H9 (cell line): ENCODE data around the gene PAFAH1B1. TPM values are rescaled to one million over a fixed set of nuclear protein-coding genes. Genes with fewer than 3 reads are reported as not detected.

Experiments used
- DNase-seq: peaks from one replicate; pipeline ENCODE4 v3.0.0-alpha.2; 2017
- H2AFZ ChIP-seq: one replicate; pipeline ENCODE4 v1.6.1; 2013; ENCODE audit warnings: mild to moderate bottlenecking, low read length, control low read depth, moderate library complexity
- H2AK5ac ChIP-seq: 2 replicates; pipeline ENCODE4 v1.6.1; 2013; ENCODE audit warnings: low read length, control low read depth, mixed read lengths; ENCODE audit not compliant: insufficient read length
- H2BK120ac ChIP-seq: one replicate; pipeline ENCODE4 v1.6.1; 2013; ENCODE audit warnings: low read depth, mild to moderate bottlenecking, low read length, control low read depth, inconsistent platforms; ENCODE audit not compliant: poor library complexity, severe bottlenecking
- H2BK12ac ChIP-seq: 2 replicates; pipeline ENCODE4 v1.6.1; 2013; ENCODE audit warnings: low read length, control low read depth, mixed read lengths, low read depth; ENCODE audit not compliant: insufficient read length
- H2BK15ac ChIP-seq: 2 replicates; pipeline ENCODE4 v1.6.1; 2013; ENCODE audit warnings: low read depth, low read length, control low read depth
- H2BK20ac ChIP-seq: one replicate; pipeline ENCODE4 v1.6.1; 2013; ENCODE audit warnings: low read depth, mild to moderate bottlenecking, low read length, control low read depth, inconsistent platforms; ENCODE audit not compliant: poor library complexity, severe bottlenecking
- H2BK5ac ChIP-seq: 2 replicates; pipeline ENCODE4 v1.6.1; 2013; ENCODE audit warnings: low read length, control low read depth, mixed read lengths; ENCODE audit not compliant: insufficient read length
- H3K14ac ChIP-seq: 2 replicates; pipeline ENCODE4 v1.6.1; 2013; ENCODE audit warnings: low read length, control low read depth; ENCODE audit not compliant: insufficient read depth
- H3K18ac ChIP-seq: 2 replicates; pipeline ENCODE4 v1.6.1; 2013; ENCODE audit warnings: low read depth, mild to moderate bottlenecking, mixed read lengths, low read length, control low read depth; ENCODE audit not compliant: insufficient read length
- H3K23ac ChIP-seq: 2 replicates; pipeline ENCODE4 v1.6.1; 2013; ENCODE audit warnings: low read length, control low read depth, mixed read lengths, low read depth; ENCODE audit not compliant: insufficient read length
- H3K23me2 ChIP-seq: 2 replicates; pipeline ENCODE4 v1.6.1; 2013; ENCODE audit warnings: low read depth, mild to moderate bottlenecking, mixed read lengths, low read length, control low read depth; ENCODE audit not compliant: insufficient read length, poor library complexity, severe bottlenecking
- H3K27ac ChIP-seq: 2 replicates; pipeline ENCODE4 v1.5.1; 2013; ENCODE audit warnings: low read length, control low read depth, mixed read lengths, low read depth; ENCODE audit not compliant: insufficient read length
- H3K27me3 ChIP-seq: 2 replicates; pipeline ENCODE4 v1.6.1; 2013; ENCODE audit warnings: low read length, control low read depth, inconsistent platforms; ENCODE audit not compliant: insufficient read depth
- H3K4ac ChIP-seq: 2 replicates; pipeline ENCODE4 v1.6.1; 2013; ENCODE audit warnings: low read depth, mild to moderate bottlenecking, control low read depth, inconsistent platforms, low read length, moderate library complexity
- H3K4me1 ChIP-seq: 2 replicates; pipeline ENCODE4 v1.6.1; 2013; ENCODE audit warnings: low read length, control low read depth, inconsistent platforms; ENCODE audit not compliant: insufficient read depth
- H3K4me2 ChIP-seq: 2 replicates; pipeline ENCODE4 v1.6.1; 2013; ENCODE audit warnings: low read length, control low read depth, mixed read lengths; ENCODE audit not compliant: insufficient read length, insufficient read depth
- H3K56ac ChIP-seq: 2 replicates; pipeline ENCODE4 v1.6.1; 2013; ENCODE audit warnings: low read depth, mild to moderate bottlenecking, mixed read lengths, low read length, control low read depth; ENCODE audit not compliant: insufficient read length
- H3K79me1 ChIP-seq: 2 replicates; pipeline ENCODE4 v1.6.1; 2013; ENCODE audit warnings: low read depth, mild to moderate bottlenecking, moderate library complexity, low read length, control low read depth, inconsistent platforms; ENCODE audit not compliant: insufficient read depth, poor library complexity, severe bottlenecking
- H3K79me2 ChIP-seq: 2 replicates; pipeline ENCODE4 v1.6.1; 2013; ENCODE audit warnings: low read length, control low read depth, inconsistent platforms; ENCODE audit not compliant: insufficient read depth
- H3K9ac ChIP-seq: 2 replicates; pipeline ENCODE4 v1.6.1; 2013; ENCODE audit warnings: low read length, control low read depth, mixed read lengths; ENCODE audit not compliant: insufficient read length; ENCODE audit errors: extremely low read depth
- H3K9me3 ChIP-seq: one replicate; pipeline ENCODE4 v1.6.1; 2013; ENCODE audit warnings: low read depth, low read length, inconsistent platforms; ENCODE audit not compliant: control insufficient read depth
- H3T11ph ChIP-seq: one replicate; pipeline ENCODE4 v1.6.1; 2013; ENCODE audit warnings: mild to moderate bottlenecking, low read length, control low read depth, inconsistent platforms
- H4K20me1 ChIP-seq: one replicate; pipeline ENCODE4 v1.6.1; 2013; ENCODE audit not compliant: control insufficient read depth, insufficient read length, insufficient read depth
- H4K5ac ChIP-seq: 2 replicates; pipeline ENCODE4 v1.6.1; 2013; ENCODE audit warnings: low read depth, mild to moderate bottlenecking, mixed read lengths, low read length, control low read depth; ENCODE audit not compliant: insufficient read length
- H4K8ac ChIP-seq: replicated peaks from 2 replicates; pipeline ENCODE4 v1.6.1; 2013; ENCODE audit warnings: low read length, control low read depth, mixed read lengths, low read depth; ENCODE audit not compliant: insufficient read length
- H4K91ac ChIP-seq: 2 replicates; pipeline ENCODE4 v1.6.1; 2013; ENCODE audit warnings: low read depth, mild to moderate bottlenecking, moderate library complexity, mixed read lengths, low read length, control low read depth; ENCODE audit not compliant: insufficient read length
- H3K27ac Mint-ChIP-seq, 3 experiments: 2 replicates in 2 of 3; 3 replicates in 1 of 3; pipeline ENCODE4 v1.8.0; 2020 to 2021; ENCODE audit warnings: mixed read lengths in 3 of 3, mild to moderate bottlenecking in 1 of 3, moderate library complexity in 1 of 3
- H3K27me3 Mint-ChIP-seq: 2 replicates; pipeline ENCODE4 v1.8.0; 2021; ENCODE audit warnings: low read depth, mild to moderate bottlenecking, moderate library complexity, mixed read lengths
- H3K36me3 Mint-ChIP-seq, 3 experiments: 2 replicates in 2 of 3; 3 replicates in 1 of 3; pipeline ENCODE4 v1.8.0; 2020 to 2021; ENCODE audit warnings: low read depth in 3 of 3, mixed read lengths in 3 of 3; ENCODE audit not compliant: insufficient read depth in 1 of 3
- H3K4me1 Mint-ChIP-seq, 2 experiments: 2 replicates each; pipeline ENCODE4 v1.8.0; 2020; ENCODE audit warnings: mixed read lengths in 2 of 2
- H3K4me3 Mint-ChIP-seq, 2 experiments: 2 replicates in 1 of 2; 3 replicates in 1 of 2; pipeline ENCODE4 v1.8.0; 2020 to 2021; ENCODE audit warnings: mild to moderate bottlenecking in 2 of 2, mixed read lengths in 2 of 2, moderate library complexity in 1 of 2
- H3K9me3 Mint-ChIP-seq, 2 experiments: 2 replicates in 1 of 2; 3 replicates in 1 of 2; pipeline ENCODE4 v1.8.0; 2020; ENCODE audit warnings: mild to moderate bottlenecking in 2 of 2, mixed read lengths in 2 of 2, moderate library complexity in 1 of 2
- CTCF ChIP-seq: fragments of 200-600 bp; sonication (generic); conservative IDR thresholded peaks from 3 replicates; pipeline ENCODE4 v1.8.0; 2021; ENCODE audit warnings: antibody characterized with exemption, mild to moderate bottlenecking
- WGBS: extraction: QIAGEN DNeasy Blood & Tissue Kit; methylation state at CpG from one replicate; pipeline ENCODE4 v1.1.7; 2013; ENCODE audit warnings: missing lambda C conversion rate, low lambda C conversion rate, mixed read lengths; ENCODE audit not compliant: insufficient read length; ENCODE audit errors: extremely low coverage; 5-methylcytosine and 5-hydroxymethylcytosine counted together
- total RNA-seq: library from RNA; stranded (reverse); gene quantifications from 2 replicates; pipeline ENCODE4 v1.2.1, GENCODE V29; 2021

The PAFAH1B1 gene
- total RNA-seq, 1 experiment from 2014 or later, result 134 TPM

DNA sequence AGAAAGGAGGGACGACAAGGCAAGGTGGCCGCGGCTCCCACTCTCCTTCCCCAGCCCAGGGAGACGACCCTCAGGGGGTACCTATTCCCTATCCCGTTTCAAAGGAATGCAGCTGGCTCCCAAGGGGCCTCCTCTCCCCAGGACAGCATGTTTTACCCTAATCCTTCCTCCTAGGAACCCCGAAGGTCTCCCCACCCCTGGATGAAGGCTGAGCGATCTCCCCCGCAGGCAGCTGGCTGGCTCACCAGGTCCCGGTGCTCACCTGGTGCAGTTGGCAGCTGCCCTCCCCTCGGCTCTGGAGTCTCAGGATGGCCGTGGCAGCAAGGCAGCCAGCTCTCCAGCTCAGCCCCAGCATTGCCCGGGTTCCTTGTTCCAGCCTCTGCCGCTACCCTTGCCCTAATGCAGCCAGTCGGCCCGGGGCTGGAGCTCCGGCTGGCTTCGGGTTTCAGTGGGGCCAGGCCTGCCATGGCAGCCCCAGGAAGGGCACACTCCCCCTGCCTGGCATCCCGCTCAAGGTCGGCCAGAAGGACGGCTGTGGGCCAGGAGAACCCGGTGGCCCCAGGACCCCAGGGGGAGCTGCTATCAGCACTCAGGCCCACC lies 113.6 kb downstream of the PAFAH1B1 start:
- H2BK15ac ChIP-seq, result no peak overlapping the region
- H3K18ac ChIP-seq, result no peak overlapping the region
- TF ChIP-seq CTCF, result no peak
- H4K20me1 ChIP-seq, result no peaks in the 10 kb centered on the region
- peaks cover 8% of the 10 kb centered on the region; the same call in 1 of the 2 replicates for H3K27me3 Mint-ChIP-seq
- H2BK12ac ChIP-seq, result no peak overlapping the region
- H2BK5ac ChIP-seq, result no peak overlapping the region
- H2AFZ ChIP-seq, result no peak overlapping the region
- no peak overlapping the region for H3K23ac ChIP-seq
- H3K14ac ChIP-seq, result no peak overlapping the region; the same call in 1 of the 2 replicates
- H3K4ac ChIP-seq, result no peak overlapping the region
- no peak overlapping the region for H2BK120ac ChIP-seq
- peaks cover 4% of the 10 kb centered on the region; the same call in 1 of the 2 replicates for H3K4me1 ChIP-seq
- H3K79me2 ChIP-seq, result peaks cover 17% of the 10 kb centered on the region; the same call in 1 of the 2 replicates
- WGBS, result no CpG with 5 or more reads among the region's 21 CpGs
- no peaks in the 10 kb centered on the region; the same call in 1 of the 2 replicates for H3K27me3 ChIP-seq
- H2BK20ac ChIP-seq, result no peak overlapping the region
- no peak overlapping the region for H2AK5ac ChIP-seq
- H3K27ac ChIP-seq, result no peak overlapping the region
- no peak overlapping the region for H3T11ph ChIP-seq
- no peak overlapping the region for H4K8ac ChIP-seq
- H3K4me1 Mint-ChIP-seq, result peaks cover 40 to 53% of the 10 kb centered on the region in 2 experiments
- no peak overlapping the region for H3K56ac ChIP-seq
- no peaks in the 10 kb centered on the region for H3K9me3 ChIP-seq
- H3K36me3 Mint-ChIP-seq, result peaks cover 0 to 26% (median 7%) of the 10 kb centered on the region in 3 experiments; a peak in 5 of 7 replicates
- H4K5ac ChIP-seq, result no peak overlapping the region
- H3K4me3 Mint-ChIP-seq, result no peak overlapping the region
- no peak overlapping the region for H4K91ac ChIP-seq
- H3K4me2 ChIP-seq, result no peak overlapping the region
- DNase-seq, result no peak
- no peak overlapping the region for H3K27ac Mint-ChIP-seq
- H3K23me2 ChIP-seq, result peaks cover 10% of the 10 kb centered on the region
- no peaks in the 10 kb centered on the region for H3K79me1 ChIP-seq
- H3K9ac ChIP-seq, result no peak overlapping the region
- H3K9me3 Mint-ChIP-seq, result no peaks in the 10 kb centered on the region; a peak in 1 of 5 replicates
